DOHH2 (cell line): ENCODE measurements around the gene GFOD2.

ENCODE experiments used
- EZH2phosphoT487 ChIP-seq: fragments of 200-600 bp; sonication (generic); IDR thresholded peaks from 2 replicates; pipeline ENCODE4 v1.6.1; 2017; ENCODE audit warnings: borderline replicate concordance, mild to moderate bottlenecking, antibody characterized with exemption, low read length, moderate library complexity, mixed read lengths
- TF ChIP-seq, protein P1 (sequence below): fragments of 200-600 bp; sonication (generic); IDR thresholded peaks from one replicate; pipeline ENCODE4 v1.5.1; 2014; ENCODE audit warnings: antibody characterized with exemption, mild to moderate bottlenecking, low read depth, low read length; ENCODE audit not compliant: poor library complexity, severe bottlenecking

DNA sequence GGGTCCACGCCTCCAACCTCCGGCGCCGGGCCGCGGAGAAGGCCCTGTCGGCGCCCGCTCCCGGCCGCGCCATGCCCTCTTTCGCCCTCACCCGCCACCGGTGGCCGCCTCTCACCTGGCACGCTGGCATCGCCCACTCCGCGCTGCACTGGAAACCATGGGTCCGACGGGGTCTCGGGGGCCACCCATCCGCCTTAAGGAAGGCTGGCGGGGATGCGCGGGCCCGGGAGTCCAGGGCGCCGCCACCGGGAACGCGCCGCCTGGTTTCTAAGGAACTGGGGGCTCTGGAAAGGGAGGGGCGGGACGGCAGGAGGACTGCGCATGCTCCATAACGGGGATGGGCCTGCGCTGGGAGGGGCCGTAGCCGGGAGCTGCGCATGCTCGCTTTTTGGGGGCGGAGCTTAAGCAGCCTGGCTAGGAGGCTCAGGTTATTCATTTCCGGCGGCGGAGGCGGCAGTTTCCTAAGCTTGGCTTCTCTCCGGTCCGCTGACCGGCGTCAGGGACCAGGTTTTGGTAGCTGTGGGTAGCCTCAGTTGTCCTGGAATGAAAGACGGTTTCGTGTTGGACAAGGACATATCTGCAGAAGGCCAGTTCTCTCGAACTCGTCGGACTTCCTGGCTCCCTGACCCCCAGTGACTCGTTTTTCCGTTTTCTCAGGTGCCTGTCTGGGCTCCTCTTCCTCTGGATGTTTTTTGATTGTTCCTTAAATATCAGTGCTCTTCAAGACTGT, at the start of gene GFOD2:
- TF ChIP-seq, protein P1, sequence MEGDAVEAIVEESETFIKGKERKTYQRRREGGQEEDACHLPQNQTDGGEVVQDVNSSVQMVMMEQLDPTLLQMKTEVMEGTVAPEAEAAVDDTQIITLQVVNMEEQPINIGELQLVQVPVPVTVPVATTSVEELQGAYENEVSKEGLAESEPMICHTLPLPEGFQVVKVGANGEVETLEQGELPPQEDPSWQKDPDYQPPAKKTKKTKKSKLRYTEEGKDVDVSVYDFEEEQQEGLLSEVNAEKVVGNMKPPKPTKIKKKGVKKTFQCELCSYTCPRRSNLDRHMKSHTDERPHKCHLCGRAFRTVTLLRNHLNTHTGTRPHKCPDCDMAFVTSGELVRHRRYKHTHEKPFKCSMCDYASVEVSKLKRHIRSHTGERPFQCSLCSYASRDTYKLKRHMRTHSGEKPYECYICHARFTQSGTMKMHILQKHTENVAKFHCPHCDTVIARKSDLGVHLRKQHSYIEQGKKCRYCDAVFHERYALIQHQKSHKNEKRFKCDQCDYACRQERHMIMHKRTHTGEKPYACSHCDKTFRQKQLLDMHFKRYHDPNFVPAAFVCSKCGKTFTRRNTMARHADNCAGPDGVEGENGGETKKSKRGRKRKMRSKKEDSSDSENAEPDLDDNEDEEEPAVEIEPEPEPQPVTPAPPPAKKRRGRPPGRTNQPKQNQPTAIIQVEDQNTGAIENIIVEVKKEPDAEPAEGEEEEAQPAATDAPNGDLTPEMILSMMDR = no peak
- TF ChIP-seq EZH2phosphoT487 = no peak
